Stimulated activated CD4-positive, alpha-beta T cell treated with anti-CD3 and anti-CD28 coated beads, TNF-alpha, amount 100 ng/mL, for 1 hour (primary cell): ENCODE results near the gene CACNA2D3.

Source experiments
- DNase-seq, 3 donors: peaks; one replicate each; pipeline ENCODE4 v3.0.0-alpha.2; 2020; ENCODE audit warnings: low read depth in 3 of 3, low spot score in 1 of 3

CACNA2D3 gene

GRCh38 chr3:54982807-54983206, 860.5 kb downstream of the CACNA2D3 start:
- no peak for DNase-seq

DNA sequence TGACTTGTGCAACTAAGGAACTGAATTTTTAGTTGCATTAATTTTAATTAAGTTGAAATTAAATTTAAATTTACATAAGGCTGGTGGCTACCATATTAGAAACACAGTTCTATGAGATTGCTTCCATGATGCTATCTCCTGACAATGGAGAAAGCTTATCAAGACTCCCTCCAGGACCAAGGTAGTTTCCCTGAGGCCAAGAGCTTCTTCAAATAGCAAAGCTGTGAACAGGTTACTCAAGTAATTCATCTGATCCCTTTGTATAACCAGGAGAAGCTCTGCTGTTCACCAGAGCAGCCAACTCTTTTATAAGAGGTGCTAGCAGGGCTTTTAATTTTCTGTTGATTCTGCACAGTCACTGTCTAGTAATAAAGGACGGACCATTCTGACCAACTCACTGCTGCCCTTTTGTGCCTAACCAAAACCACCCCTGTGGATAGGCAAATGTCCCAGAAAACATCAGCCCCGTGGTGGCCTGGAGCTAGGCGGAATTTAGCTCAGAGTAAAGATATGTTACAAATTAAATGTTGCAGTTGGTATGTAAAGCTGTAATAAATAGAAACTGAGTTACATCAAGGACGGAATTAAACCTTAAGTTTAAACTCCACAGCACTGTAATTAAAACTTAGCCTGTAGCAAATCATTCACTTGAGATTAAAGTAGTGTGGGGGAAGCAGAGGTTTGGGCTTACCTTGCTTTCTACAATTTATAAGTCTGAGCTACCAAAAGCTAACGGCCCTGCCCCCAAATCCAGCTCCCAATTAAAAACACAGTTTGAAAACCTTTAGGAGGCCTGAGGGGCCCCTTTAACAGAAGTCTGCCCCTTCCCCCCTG, 861.1 kb downstream of the CACNA2D3 start:
- no peak for DNase-seq

DNA sequence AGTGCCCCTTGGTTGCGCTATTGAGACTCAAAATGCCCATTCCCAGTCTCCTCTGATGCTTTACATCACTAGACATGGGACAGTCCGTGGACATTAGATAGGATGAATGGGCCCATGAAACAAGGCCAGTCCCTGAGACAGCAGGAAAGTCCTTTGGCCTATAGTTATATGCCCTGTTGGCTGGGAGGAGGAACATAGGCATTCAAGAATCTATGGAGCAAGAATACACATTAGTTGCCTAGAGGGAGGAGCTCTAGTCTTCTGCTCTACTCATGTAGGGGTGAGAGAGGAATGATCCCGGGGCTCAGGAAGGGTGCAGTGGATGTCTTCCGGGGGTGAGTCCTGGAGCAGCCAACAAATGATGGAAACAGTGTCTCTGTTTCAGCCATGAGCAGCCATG, 863.5 kb downstream of the CACNA2D3 start:
- no peak for DNase-seq

DNA sequence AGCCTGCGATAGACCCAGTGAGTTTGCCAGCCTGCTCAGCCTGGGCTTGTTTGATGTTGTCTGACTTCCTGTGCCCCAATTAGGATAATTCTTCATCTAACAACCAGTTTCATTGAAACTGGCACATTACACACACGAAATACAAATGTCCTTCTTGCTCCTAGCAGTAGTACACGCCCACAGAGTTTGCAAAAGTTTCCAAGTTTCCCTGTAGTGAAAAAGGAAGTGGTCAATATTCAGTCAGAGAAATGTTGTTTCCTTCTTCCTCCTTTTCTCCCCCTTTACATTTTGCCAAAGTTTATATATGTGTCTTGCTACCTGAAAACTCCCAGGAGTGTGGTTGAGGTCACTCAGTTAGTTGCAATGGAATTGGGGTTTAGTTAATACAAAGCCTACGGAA, 863.9 kb downstream of the CACNA2D3 start:
- DNase-seq = no peak

DNA sequence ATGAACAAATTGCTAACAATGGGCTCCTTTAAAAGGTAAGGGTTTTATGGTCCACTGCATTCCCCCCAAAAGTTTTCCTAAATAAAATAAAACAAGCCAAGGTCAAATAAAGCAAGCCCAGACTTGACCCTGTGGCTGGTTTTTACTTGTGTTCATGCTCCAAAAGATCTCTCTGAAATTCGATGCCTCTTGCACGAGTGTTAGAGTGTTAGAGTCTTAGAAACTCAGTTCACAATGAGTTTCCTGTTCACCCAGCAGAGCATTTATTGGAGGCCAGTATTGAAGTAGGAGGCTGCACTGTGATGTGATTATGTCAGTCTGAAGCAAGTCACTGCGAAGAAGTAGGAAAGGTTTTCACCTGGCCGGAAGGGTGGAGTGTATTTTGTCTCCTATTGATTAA, 865.4 kb downstream of the CACNA2D3 start:
- DNase-seq = no peak

- DNase-seq = no peak
Observed at GRCh38 chr3:54988302-54988837, 866.0 kb downstream of the CACNA2D3 start.

DNA sequence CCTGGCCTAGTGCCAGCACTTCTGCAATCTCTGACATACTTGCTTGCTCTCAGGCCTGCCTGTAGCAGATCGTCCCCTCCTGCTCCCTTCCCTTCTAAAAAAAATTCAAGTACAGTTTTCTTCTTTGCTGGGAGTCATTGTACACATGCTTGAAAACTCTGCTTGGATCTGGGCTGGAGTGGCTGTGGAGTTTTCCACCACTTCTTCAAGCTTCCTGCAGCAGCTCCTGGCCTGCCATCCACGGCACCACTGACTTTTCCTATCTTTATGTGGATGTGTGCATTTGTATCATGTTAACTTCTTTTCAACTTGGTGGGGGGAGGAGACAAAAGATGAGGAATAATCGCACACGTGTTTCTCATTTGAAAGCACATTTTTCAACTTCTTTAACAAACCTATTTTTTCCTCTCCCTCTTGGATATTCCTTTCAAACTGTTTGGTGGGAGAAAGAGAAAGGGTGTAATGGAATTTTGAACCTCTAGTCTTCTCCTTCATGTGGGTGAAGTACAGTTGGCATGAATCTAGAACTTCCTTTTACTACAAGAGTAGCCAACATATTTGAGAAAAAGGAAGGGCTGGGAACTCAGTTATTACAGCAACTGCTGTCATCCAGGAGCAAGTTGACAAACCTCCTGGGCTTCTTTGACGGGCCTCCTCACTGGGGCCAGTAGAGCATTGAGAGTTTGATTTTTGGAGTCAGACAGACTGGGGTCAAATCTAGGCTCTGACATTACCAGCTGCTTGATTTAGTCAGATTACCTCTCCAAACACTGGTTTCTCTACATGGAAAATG, 866.7 kb downstream of the CACNA2D3 start:
- DNase-seq = no peak

DNA sequence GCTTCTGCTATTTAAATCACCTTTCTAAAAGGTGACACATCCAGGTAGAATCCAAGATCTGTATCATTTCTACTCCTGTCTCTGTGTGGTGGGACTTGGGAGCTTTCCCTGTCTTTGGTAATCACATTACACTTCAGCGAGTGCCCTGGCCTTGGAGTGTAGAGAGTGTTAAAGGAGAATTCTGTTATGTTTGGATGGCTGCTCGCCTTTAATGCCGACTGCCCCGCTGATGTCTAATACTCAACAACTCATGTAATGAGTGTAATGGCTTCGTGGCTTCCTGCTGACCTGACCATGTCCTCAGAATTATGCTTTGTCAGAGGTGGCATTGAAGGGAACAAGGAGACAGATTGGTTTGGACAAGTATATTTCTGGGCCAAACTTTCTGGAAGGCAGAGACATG, 871.8 kb downstream of the CACNA2D3 start:
- no peak for DNase-seq

- DNase-seq = no peak
Observed at GRCh38 chr3:54999159-54999558, 876.8 kb downstream of the CACNA2D3 start.

DNA sequence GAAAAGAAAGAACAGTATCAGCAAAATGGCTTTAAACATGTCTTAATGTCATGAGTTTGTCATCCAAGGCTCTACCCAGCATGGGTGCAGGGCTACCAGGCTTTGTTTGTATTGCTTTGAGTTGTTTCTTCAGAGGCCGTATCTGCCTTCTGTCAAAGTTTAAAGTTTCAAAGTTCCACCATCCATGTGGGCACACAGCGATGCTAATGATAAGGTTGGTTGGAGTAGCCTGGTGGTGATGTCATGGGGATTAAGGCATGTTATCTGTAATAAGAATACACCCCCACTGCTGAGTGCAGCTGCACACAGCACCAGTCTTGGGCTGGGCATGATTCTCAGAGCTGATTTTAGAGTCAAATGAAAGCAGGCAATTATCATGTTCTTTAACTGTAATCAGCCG, 877.5 kb downstream of the CACNA2D3 start:
- no peak for DNase-seq

GRCh38 chr3:55000546-55000945, 878.2 kb downstream of the CACNA2D3 start:
- DNase-seq = no peak

GRCh38 chr3:55000953-55001352, 878.6 kb downstream of the CACNA2D3 start:
- DNase-seq = no peak

DNA sequence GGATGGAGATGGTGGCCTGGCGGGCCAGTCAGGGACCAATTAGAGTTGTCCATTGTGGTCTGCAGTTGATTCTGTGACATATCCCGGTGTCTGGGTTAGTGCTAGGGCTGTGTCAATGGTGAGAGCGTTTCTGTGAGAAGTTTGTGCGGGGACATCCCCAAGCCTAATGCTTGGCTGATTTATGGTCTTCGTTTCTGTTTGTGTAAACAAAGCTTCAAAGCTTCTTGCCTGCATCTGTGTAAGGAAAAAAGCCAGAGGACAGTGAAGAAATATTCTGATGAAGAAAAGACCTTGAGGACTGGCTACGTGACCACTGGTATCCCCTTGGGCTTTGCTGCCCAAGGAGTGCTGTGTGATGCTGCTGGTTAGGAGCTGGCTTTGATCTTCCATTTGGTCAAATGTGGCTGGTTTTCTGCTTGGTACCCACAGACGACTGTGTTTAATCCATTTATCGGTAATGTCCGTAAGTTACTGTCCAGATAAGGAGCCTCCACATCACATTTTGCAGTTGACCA, 880.1 kb downstream of the CACNA2D3 start:
- no peak for DNase-seq

GRCh38 chr3:55006244-55006676, 883.9 kb downstream of the CACNA2D3 start:
- no peak for DNase-seq

GRCh38 chr3:55007971-55008370, 885.6 kb downstream of the CACNA2D3 start:
- DNase-seq = no peak

GRCh38 chr3:55009372-55009771, 887.0 kb downstream of the CACNA2D3 start:
- no peak for DNase-seq

DNA sequence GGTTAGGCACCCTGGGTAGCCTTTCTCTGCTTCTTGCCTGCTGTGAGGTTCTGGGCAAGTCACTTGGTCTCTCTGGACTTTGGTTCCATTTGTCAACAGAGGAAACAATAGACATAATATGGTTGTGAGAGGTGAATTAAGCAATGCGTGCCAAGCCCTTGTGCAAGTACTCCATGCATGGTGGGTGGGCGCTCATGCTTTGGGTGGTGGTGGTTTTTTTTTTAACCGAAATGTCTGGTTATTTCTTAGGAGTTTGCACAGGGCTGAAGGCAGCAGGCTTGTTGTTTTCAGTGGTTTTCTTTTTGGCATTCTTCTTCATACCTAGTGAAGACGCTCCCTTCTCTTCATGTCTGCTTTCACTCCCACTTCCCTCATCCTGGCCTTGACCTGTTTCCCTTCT, 889.7 kb downstream of the CACNA2D3 start:
- no peak for DNase-seq

DNA sequence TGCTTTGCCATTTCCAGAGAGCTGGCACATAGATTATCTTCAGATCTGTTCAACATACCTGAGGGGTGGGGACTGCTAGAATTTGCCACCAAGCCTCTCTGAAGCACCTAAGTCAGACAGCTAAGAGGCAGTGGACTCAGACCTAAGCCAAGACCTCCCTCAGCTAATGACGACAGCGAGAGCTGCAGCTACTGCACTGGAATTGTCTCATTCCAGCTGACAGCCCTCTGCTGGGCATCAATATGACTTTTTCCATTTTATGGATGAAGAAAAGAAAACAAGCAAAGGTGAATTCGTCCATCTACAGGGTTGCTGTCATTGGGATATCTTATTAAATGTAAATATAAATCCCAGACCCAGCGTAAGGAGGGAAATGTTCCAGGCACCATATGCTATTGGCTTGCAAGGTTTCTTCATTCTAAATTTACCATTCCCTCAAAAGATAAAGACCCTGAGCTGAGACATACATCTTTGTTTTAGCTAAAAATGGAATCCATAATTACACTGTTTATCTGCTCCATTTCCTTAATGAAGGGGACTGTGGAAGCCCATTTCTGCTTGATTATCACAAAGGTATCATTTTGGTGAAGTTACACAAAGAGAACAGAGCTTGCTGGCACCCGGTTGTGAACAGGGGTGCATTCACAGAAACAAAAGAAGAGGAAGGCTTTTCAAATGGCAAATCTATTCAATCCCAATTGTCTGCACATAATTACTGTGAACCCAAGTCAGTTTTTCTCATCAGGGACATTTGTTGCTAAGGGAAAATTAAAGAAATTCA, 891.0 kb downstream of the CACNA2D3 start:
- no peak for DNase-seq

GRCh38 chr3:55014081-55014480, 891.7 kb downstream of the CACNA2D3 start:
- DNase-seq = no peak

DNA sequence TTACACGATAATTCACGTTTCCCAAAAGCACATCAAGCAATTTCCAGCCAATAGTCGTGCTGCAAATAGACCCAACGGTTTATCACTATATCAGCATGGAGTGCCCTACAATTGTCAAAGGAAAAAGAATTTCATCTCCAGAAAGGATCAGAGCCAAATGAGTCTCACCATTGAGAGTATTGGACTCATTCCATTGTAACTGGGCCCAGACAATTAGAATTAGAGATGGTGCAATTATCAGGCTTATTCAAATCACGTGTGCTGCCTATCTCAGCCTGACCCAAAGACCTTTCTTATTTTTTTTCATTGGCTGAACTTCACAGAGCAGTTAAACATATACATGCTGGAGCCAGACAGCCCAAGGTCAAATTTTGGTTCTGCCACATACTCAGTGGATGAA, 892.6 kb downstream of the CACNA2D3 start:
- DNase-seq = no peak

GRCh38 chr3:55017876-55018275, 895.5 kb downstream of the CACNA2D3 start:
- no peak for DNase-seq
